ENCODE measurements around the gene MAGI3.

The MAGI3 gene

DNA sequence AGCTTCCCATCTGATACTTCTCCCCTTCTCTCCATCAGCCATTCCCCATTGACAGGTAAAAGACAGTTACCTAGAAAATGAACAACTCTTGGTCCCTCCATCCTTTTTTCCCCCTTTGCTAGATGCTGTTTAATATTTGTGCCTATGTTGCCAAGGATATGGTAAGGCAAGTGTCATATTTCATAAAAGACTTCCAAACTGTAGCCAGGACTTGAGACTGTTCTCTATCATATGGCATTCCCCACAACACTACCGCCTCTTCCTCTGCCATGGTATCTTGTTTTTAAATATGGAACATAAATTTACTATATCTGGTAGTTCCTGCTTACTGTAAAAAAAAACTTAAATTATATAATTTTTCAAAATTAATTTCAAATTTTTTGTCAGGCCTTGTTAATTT is 271.8 kb downstream of the MAGI3 start:
- no peak for DNase-seq

DNA sequence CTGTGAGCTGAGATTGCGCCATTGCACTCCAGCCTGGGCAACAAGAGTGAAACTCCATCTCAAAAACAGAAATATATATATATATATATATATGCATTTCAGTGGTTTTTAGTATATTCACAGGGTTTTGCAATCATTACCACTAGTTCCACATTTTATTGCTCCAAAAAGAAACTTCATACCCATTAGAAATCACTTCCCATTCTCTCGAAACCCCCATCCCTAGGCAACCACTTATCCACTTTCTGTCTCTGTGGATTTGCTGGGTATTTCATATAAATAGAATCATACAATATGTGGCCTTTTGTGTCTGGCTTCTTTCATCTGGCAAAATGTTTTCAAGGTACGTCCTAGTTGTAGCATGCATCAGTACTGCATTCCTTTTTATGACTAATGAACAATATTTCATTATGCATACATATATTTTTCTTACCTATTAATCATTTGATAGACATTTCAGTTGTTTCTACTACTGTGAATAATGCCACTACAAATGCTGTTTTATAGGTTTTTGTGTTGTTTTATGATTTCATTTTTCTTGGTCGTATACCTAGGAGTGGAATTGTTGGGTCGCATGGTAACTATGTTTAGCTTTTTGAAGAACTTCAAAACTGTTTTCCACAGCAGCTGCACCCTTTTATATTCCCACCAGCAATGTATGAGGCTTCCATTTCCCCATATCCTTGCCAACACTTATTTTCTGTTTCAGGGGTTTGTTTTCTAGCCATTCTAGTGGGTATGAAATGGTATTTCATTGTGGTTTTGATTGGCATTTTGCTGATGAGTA is 273.0 kb downstream of the MAGI3 start:
- DNase-seq: no peak

DNA sequence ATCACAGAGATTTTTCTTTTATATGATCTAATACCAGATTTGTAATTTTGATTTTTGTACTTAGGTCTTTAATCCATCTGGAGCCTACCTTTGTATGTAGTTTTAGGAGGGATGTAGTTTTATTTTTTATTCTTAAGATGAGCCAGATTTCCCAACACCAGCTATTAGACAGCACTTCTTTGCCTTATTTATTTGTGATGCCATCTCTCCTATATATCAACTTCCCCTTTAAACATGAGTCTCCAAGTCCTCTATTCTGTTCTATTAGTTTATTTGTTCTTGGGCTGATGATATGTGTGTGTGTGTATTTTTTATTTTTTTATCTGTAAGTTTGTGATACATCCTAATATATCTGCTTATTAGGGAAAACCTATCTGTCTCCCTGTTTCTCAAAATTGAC is 274.8 kb downstream of the MAGI3 start:
- no peak for DNase-seq

DNA sequence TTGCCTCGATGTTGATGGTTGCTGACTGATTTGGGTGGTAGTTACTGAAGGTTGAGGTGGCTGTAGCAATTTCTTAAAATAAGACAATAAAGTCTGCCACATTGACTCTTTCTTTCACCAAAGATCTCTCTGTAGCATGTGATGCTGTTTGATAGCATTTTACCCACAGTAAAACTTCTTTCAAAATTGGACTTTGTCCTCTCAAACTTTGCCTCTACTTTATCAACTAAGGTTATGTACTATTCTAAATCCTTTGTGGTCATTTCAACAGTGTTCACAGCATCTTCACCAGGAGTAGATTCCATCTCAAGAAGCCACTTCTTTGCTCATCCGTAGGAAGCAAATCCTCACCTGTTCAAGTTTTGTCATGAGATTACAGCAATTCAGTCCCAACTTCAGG is 275.8 kb downstream of the MAGI3 start:
- no peak for DNase-seq

DNA sequence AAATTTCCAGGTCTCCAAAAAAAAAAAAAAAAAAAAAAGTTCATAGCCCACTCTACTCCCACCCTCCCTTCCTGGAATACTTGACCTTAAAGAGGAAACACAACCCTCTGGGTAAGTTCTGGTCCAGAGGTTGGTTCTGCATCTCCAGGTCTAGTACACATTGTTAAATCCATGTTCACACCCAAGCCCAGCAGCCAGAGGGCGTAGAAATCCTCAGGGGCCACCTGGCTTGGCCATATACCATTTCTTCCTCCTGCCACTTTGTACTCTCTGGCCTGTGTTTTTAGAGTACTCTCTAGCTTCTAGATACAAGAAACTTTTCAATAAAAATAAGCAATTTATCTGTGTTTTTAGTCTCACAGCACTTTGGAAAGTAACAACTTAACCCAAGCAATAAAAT is 279.7 kb downstream of the MAGI3 start:
- no peak for DNase-seq

DNA sequence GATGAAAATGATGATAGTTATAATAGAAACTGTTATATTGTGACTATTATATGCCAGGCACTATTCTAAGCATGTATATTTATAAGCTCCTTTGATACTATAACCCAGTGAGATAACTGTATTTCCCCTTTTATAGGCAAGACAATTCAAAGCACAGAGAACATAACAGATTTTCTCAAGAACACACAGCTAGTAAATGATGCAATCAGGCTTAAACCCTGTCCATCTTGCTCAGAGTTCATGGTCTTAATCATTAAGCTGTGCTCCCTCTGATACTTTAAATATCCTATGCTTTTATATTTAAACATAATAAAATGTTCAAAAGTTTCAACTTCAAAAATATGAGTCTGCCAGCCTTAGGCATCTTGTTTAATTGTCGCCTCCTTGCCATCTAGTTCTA is 280.3 kb downstream of the MAGI3 start:
- DNase-seq: no peak

DNA sequence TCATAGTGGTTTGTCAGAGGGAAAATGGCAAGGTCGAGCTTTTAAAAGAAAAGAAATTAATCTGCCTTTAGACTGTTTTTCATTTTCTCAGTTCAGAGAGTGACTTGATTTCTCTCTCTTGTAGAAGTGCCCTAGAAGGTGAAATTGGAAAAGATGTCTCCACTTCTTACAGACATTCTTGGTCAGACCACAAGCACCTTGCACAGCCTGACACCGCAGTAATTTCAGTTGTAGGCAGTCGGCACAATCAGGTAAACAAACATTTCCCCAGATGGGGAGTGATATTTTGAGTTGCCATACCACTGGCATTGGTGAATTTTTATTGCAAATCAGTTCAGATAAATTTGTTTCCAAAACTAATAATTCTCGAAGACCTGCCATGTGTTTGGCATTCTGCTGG is 282.2 kb downstream of the MAGI3 start:
- no peak for DNase-seq

DNA sequence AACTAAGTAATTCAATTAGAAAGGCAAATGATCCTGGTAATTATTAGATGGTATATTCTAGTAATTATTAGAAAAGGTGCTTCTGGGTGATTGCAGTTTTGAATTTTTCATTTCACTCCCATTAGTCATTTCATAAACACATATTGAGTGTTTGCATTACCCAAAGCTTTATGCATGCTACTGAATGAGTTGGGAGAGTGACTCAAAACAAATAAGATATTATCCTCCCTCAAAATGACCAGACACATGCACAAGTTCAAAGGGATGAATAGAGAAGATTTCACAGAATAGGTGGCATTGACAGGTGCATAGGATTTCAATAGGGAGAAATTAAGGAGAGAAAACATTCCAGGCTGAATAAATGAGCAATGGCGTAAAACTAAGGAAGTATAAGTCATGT is 284.3 kb downstream of the MAGI3 start:
- DNase-seq: no peak

DNA sequence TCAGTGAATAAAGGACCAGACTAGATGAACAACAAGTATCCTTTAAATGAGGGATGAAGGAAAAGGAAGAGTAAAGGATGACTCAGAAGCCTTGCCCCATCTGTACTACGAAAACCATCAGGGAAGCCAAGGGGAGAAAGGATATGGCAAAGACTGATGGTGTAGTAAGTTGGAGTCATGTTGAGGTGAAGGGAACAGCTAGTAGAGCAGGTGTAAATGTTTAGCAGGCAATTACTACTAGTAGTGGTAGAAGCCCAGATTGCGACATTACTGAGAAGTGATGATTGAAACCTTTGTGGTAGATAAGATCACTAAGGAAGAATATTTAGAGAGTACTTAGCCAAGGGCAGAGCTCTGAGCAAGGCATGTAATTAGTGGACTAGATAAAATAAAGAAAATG is 285.0 kb downstream of the MAGI3 start:
- DNase-seq: no peak

DNA sequence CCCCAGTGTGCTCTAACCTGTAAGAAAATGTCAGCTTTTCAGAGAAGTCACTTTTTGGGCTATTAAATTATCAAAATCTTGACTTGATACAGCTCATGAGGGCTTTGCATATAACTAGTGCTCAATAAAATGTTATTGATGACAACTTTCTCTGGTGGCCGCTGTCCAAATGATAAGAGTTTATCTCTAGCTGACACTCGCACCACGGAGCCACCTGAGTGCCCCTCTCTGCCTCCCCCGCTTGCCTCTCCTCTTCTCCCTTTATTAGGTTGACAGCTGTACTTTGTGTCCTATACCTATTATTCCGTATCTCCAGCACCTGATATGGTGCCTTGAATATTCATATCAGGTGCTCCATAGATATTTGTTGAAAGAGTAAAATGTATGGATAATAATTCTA is 286.2 kb downstream of the MAGI3 start:
- DNase-seq: no peak

DNA sequence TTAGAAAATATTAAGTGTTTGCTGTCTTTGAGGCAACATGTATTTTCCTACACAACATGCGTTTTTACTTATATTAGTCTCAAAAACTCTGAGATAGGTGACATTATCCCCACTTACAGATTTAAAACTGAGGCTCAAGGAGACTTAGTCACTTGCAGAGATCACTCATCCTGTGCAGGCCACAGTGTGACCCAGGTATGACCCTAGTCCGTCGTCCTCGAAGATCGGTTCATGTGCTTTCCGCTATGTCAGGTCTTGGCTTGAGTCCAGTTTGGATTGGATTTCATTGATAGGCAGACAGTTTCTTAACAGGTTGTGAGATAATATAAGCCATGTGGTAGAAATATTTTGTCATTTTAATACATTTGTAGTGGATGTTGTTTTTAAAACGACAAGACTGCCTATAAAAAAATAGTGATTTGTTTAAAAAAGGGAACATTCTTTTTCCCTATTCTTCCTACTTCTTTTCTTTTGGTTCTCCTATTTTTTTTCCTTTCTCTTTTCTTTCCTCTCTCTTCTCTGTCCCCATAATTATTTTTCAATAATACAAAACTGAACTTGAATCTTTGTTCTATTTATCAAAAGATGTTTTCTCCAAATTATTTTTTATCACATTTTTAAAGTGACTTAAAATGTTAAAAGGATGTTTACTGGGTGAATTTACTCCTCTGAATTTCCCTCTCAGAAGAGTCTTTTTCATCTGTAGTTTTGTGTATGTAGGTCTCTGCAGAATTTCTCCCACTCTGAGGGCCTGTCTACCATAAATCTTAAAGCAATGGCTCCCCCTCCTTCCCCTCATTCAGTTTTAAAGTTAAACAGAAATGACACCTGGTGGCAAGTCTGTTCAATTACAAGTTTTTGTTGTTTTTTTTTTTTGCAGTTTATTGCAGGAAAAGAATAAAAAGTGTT is 287.2 kb downstream of the MAGI3 start:
- DNase-seq: peak in 1 of 2 donors; percentile 58

DNA sequence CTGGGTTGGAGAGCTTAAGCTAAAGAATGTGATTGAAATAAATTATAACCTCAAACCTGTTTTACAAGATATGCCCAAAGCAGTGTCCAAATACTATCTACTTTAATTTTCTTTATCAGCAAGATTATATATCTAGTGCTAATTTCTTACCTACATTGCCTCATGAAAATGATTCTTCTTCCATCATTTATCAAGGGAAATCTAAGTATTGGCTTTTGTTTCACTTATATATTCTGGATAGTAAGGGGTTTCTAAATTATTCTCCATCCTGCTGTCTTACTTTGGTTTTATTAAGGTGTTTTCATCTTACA is 287.8 kb downstream of the MAGI3 start:
- no peak for DNase-seq

DNA sequence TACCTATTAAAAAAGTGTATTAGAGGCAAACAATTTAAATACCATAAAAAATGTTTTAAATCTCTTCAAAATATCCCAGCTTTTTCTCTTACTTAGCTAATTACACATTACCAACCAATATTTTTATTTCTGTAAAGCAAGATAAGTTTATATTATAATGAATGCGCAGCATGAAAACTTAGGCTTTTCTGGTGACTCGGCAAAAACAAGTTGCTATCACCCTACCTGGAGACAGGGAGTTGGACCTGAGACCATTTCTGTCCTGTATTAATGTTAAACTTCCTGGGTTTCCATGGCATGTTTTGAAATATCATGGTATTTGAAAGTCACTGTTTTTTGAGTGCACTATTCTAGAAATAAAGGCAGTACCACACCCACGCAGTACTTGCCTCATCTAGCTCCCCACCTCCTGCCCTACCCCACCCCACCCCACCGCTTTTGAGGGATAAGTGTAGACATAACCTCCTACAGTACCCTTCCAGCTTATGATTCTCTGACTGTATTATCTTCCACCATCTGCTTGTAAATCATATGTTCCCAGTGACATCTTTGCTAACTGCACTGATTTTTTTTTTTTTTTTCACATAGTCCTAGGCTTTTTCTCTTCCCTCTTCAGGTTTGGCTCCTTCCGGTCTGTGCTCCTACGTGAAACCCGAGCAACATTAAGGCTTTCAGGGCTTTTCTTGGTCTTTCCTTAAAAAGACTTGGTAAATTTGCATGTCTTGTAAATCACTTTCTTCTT is 291.5 kb downstream of the MAGI3 start:
- no peak for DNase-seq

DNA sequence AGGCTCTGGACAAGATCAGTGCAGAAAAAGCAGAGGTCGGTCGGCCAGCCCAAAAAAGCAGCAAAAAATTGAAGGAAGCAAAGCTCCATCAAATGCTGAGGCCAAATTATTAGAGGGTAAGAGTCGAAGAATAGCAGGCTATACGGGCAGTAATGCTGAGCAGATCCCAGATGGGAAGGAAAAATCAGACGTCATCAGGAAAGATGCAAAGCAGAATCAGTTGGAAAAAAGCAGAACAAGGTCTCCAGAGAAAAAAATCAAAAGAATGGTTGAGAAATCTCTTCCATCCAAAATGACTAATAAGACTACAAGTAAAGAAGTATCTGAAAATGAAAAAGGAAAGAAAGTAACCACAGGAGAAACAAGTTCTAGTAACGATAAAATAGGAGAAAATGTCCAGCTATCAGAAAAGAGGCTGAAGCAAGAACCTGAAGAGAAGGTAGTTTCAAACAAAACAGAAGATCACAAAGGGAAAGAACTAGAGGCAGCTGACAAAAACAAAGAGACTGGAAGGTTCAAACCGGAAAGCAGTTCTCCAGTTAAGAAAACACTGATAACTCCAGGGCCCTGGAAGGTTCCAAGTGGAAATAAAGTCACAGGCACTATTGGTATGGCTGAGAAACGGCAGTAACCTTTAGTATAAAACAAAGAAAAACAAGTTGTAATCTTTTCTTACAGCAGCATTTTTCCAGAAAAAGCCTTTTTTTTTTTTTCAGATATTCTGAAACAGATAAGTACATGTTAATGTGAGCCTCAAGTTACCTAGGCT is 293.3 kb downstream of the MAGI3 start:
- no peak for DNase-seq

DNA sequence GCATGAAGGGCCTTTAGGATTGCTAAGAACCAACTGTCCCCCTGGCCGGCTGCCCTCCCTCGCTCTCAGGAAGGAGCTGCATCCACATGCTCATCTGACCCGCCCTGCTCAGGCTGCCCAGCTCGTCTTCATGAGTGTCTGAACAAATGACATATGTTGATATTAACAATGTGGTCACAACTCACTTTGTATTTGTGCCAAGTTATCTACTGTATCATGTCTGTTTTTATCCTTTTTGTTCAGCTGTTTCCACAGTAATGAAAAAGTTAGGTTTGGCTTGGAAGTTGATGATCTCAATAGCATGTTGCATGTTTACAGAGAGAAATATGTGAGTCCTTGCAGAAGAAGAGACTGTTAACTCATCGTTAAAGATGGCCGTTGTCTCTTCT is 293.8 kb downstream of the MAGI3 start:
- DNase-seq: no peak

DNA sequence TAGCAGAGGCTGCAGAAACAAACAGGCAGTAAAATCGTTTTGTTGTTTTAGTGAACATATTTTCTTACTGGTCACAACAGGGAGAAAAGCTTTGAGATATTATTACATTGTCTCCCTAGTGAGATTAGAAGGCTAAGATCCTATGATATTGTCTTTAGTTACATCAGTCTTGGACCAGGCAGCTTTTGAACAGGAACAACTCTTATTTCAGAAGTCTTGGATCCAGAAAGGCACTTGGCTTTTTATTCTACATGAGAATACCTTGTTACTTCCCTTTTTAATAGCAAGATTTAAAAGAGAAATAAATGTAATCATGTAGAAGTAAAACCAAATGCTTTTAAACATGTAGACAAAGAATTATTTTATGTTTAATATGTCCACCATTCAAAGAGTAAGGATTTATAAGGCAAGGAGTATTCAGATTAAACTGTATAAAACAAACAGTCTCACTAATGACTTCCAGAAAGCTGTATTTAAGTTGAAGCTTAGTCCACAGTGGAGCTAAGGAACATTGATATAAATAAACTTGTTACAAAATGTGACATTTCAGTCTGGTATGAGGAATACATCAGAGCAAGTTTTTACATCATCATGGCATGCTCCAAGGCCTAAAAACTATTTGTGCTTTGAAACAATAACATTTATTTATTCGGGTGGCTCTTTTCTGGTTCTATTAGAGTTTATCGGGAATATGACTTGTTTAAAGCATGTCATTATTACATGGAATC is 296.7 kb downstream of the MAGI3 start:
- DNase-seq: no peak

DNA sequence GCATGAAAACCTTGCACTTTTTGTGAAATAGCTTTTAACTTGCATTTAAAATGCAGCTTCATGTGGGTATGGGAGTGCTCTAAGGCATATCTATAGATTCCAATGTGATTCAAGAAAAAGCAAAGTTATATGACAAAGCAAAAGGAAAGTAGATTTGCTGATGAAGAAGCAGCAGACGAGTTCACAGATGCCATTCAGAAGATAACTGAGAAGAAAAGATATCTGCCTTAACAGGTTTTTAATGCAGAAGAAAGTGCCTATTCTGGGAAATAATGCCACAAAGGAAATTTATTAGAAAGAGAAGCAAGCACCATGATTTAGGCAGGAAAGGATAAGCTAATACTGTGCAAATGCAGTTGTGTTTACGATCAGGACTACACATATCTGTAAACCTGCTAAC is 300.9 kb downstream of the MAGI3 start:
- DNase-seq: no peak

DNA sequence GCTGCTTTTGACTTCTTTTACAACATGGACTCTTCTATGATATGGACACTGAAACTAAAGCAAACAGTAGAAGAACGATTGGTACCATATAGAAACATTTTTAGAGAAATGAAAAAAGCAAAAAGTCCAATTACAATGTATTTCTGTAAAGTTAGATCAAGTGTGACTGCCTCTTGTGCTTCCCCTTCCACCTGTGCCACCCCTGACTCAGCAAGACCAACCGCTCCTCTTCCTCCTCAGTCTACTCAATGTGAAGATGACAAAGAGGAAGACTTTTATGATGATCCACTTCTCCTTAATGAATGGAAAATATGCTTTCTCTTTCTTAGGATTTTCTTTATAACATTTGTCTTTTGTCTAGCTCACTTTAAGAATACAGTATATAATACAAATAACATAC is 302.0 kb downstream of the MAGI3 start:
- DNase-seq: no peak

DNA sequence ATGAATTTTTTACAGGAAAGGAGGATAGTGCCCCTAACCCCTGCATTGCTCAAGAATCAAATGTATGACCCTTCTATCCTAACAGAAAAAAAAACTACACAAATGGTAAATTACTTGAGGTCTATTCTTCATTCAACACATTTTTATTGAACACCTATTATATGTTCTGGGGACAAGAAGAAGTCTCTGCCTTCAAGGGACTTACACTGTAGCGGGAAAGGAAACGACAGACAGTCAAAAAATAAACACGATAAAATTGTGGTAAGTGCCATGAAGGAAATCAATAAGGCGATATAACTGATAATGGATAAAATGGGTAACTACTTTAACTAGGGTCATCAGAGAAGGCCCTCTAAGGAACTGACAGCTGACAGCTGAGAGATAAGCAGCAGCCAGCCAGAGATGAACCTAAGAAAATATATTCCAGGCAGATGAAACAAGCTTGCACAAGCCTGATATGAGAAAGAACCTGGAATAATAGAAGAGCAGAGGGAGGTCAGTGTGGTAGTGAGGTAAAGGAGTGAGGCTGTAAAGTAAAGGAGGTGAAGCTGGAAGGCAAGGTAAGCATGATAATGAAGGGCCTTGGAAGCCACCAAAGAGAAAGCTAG is 302.6 kb downstream of the MAGI3 start:
- no peak for DNase-seq

DNA sequence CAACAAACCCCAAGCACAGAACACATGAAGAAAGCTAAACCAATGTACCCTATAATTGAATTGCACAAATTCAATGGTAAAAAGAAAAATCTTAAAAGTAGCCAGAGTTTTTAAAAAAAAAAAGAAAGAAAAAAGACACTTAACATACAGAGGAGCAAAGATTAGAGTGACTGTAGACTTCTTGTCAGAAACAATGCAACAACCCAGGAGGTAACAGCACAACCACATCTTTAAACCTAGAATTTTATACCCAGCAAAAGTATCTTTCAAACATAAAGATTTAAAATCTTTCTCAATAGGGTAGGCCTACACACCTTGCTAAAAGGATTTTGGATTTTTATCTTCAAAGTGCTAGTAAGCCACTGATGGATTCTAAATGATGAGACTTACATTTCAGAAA is 304.6 kb downstream of the MAGI3 start:
- no peak for DNase-seq

DNA sequence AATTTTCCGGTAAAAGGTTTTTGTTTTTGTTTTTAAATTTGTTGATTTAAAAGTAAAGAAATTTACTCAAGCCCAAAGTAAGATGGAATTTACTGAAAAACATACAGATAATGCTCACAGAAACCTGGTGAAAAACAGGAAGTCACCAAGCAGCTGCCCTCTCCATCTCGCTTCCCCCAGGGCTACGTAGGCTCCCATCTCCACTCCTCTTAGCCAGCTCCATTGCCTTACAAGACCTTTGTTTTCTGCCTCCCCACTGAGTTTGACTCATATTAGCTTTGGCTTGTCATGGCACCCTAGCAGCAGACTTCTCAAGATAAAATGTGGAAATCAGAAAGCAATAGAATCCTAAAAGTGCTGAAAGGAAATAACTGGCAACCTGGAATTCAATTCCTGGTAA is 311.1 kb downstream of the MAGI3 start:
- DNase-seq: no peak
